Activated T-helper 2 cell treated with anti-CD3 and anti-CD28 coated beads, Interferon-gamma antibody, Interleukin-2, Interleukin-4, amounts not matched to agents 10 μg/mL and 5 μg/mL and 100 μg/mL, durations not matched to agents 14 hours and 24 hours and 36 hours (primary cell): ENCODE data around the gene CPED1. TPM values are rescaled to one million over a fixed set of nuclear protein-coding genes. Genes with fewer than 3 reads are reported as not detected.

Source experiments
- DNase-seq: peaks from one replicate; pipeline ENCODE4 v3.0.0; 2021; ENCODE audit warnings: low spot score
- H3K27ac Mint-ChIP-seq: one replicate; pipeline ENCODE4 v1.8.0; 2021; ENCODE audit warnings: mixed read lengths
- H3K27me3 Mint-ChIP-seq: one replicate; pipeline ENCODE4 v1.8.0; 2021; ENCODE audit warnings: low read depth, mixed read lengths
- H3K36me3 Mint-ChIP-seq: one replicate; pipeline ENCODE4 v1.8.0; 2021; ENCODE audit warnings: low read depth, mixed read lengths
- H3K4me1 Mint-ChIP-seq: one replicate; pipeline ENCODE4 v1.8.0; 2021; ENCODE audit warnings: low read depth, mixed read lengths
- H3K4me3 Mint-ChIP-seq: one replicate; pipeline ENCODE4 v1.8.0; 2021; ENCODE audit warnings: low read depth, mild to moderate bottlenecking, moderate library complexity, mixed read lengths
- H3K9me3 Mint-ChIP-seq: one replicate; pipeline ENCODE4 v1.8.0; 2021; ENCODE audit warnings: mixed read lengths
- intact Hi-C: fragments of 100-400 bp; cut with micrococcal nuclease; formaldehyde crosslinking; loops from one replicate; pipeline ENCODE4 v1.15.1; 2023
- total RNA-seq: library from RNA; stranded (reverse); gene quantifications from 2 replicates; pipeline ENCODE4 v1.2.3, GENCODE V29; 2022

CPED1 gene
- total RNA-seq, 1 donor from 2014 or later: not detected

DNA sequence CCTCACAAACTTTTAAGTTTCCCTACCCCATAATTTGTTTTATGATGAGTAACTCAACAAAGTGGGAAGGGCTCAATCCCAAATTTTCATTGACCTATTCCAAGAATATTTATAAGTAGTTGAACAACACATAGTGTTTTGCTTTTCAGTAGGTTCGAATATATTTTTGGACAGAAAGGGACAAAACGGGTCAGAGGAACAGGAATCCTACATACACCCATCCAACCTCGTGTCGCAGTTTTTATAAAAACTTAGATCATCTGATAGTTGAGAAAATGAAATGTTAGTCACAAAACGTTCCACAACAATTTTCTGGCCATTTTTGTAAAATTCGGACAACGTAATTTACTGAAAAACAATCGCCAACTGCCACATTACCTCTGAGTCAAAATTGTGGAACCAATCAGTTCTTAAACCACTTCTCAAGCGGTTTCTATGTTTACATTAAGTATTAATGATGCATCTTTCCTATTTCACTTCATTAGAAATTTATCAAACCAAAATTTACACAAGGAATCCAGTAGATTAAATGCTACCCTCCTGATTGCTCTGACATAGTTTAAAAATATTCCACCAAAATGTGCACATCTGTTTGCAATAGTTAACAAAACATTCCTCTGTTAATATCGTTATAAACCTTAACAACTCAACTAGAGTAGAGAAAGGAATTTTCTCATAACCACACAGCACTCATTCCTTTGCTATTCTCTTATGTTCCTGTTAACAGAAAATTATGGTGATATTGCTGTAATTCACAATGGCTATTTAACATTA, 346.6 kb downstream of the CPED1 start:
- Mint-ChIP-seq H3K36me3 (peaks cover 4% of the 10 kb centered on the region), H3K4me1 (no peaks in the 10 kb centered on the region), H3K27ac (no peak overlapping the region), H3K9me3 (no peaks in the 10 kb centered on the region), H3K4me3 (no peak overlapping the region), H3K27me3 (peaks cover 47% of the 10 kb centered on the region)
- no peak for DNase-seq
- intact Hi-C loops: loop anchor here (10.0 kb wide), 2 partner anchors 190 to 350 kb away; partner anchors contain the start of gene CPED1

DNA sequence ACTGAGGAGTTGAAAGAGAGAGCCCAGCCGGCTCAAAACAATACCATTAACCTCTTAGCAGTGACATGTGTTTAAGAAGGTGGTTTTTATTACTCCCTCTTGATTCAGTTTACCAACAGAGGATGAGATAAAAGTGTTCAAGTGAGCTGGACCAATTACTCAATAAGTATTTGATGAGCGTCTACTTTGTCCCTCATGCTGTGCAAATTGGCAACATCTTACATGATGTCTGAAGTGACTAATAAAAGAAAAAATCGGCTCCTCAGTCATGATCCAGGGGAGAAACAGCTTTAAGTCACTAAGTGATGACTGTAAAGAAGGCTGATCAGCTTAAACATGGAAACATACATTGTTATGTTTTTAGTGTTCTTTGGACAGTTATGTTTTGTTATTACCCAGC, 348.1 kb downstream of the CPED1 start:
- no peak for DNase-seq
- Mint-ChIP-seq H3K27ac (no peak overlapping the region), H3K36me3 (peaks cover 4% of the 10 kb centered on the region), H3K4me1 (no peaks in the 10 kb centered on the region), H3K4me3 (no peak overlapping the region), H3K27me3 (peaks cover 34% of the 10 kb centered on the region), H3K9me3 (no peaks in the 10 kb centered on the region)
- intact Hi-C loops: loop anchor here (10.0 kb wide), 2 partner anchors 192 to 352 kb away; partner anchors contain the start of gene CPED1

DNA sequence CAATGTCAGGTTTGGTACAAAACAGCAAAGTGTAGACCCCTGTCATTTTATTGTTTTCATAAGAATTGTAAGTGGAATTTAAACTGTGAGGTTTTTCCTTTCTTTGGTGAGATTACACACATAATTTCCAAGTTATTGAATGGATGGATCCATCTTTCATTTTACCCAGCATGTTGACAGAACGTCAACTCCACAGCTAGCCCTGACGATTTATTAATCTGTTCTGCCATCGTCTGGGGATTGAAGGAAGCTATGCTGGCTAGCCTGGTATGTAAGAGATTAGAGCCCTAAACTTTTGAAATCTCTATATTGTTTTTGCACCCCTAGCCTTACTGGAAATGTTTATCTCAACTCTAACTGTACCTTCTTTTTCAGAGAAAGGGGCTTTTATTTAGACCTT, 348.9 kb downstream of the CPED1 start:
- no peaks in the 10 kb centered on the region for H3K4me1 Mint-ChIP-seq
- peaks cover 8% of the 10 kb centered on the region for H3K36me3 Mint-ChIP-seq
- no peak overlapping the region for H3K4me3 Mint-ChIP-seq
- H3K27ac Mint-ChIP-seq: no peak overlapping the region
- intact Hi-C loops: loop anchor here (10.0 kb wide), 2 partner anchors 193 to 353 kb away; partner anchors contain the start of gene CPED1
- H3K27me3 Mint-ChIP-seq: peaks cover 30% of the 10 kb centered on the region
- DNase-seq: no peak
- no peaks in the 10 kb centered on the region for H3K9me3 Mint-ChIP-seq

DNA sequence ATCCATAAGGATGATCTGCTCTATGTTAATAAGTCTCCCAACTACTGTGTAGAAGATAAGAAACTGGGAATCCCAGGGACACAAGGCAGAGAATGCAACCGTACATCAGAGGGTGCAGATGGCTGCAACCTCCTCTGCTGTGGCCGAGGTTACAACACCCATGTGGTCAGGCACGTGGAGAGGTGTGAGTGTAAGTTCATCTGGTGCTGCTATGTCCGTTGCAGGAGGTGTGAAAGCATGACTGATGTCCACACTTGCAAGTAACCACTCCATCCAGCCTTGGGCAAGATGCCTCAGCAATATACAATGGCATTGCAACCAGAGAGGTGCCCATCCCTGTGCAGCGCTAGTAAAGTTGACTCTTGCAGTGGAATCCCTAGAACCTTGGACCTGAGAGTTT, 350.6 kb downstream of the CPED1 start:
- no peak for DNase-seq
- Mint-ChIP-seq H3K4me3 (no peak overlapping the region), H3K27ac (no peak overlapping the region), H3K9me3 (no peaks in the 10 kb centered on the region), H3K36me3 (peaks cover 9% of the 10 kb centered on the region), H3K27me3 (peaks cover 27% of the 10 kb centered on the region), H3K4me1 (peaks cover 8% of the 10 kb centered on the region)
- intact Hi-C loops: loop anchor here (10.0 kb wide), 2 partner anchors 194 to 354 kb away; partner anchors contain the start of gene CPED1

DNA sequence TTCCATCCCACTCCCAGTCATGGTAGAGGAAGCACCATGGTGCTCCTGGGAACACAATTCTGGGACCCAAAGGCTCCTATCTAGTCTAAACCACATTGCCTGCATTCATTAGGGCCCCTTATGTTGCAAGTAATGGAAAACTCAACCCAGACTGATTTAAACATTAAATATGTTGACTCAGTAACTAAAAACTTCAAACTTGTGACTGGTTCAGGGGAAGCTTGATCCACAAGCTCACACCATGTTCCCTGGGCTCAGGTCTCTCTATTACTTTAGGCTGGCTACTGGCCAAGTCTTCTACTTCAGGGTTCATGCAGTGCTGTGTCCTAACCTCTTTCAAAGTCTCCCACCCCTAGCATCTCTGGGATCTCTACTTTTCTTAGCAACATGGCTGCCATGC, 353.4 kb downstream of the CPED1 start:
- intact Hi-C loops: no loop called here
- no peaks in the 10 kb centered on the region for H3K9me3 Mint-ChIP-seq
- no peak overlapping the region for H3K27ac Mint-ChIP-seq
- H3K36me3 Mint-ChIP-seq: peaks cover 23% of the 10 kb centered on the region
- peaks cover 10% of the 10 kb centered on the region for H3K4me1 Mint-ChIP-seq
- H3K4me3 Mint-ChIP-seq: no peak overlapping the region
- H3K27me3 Mint-ChIP-seq: peaks cover 3% of the 10 kb centered on the region
- DNase-seq: no peak

DNA sequence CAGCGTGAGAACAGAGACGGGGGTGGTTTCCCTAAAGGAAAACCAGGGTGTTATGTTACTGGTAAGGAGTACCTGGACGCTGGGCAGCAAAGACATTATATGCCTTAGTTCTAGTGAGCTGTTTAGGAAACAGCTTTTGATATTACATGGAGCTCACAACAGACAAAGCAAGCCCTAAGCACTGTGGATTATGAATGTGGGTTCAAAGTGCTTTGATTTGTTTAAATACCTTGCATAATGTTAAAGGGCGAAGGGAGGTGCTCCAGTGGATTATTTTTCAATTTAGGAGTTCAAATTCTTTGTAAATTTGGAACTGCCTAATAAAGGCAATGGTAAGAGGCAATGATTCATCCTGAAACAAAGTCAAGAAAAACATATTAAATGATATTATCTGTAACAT, 354.1 kb downstream of the CPED1 start:
- H3K9me3 Mint-ChIP-seq: no peaks in the 10 kb centered on the region
- peaks cover 10% of the 10 kb centered on the region for H3K4me1 Mint-ChIP-seq
- intact Hi-C loops: no loop called here
- H3K4me3 Mint-ChIP-seq: no peak overlapping the region
- H3K27ac Mint-ChIP-seq: no peak overlapping the region
- DNase-seq: no peak
- peaks cover 30% of the 10 kb centered on the region for H3K36me3 Mint-ChIP-seq
- H3K27me3 Mint-ChIP-seq: no peaks in the 10 kb centered on the region

DNA sequence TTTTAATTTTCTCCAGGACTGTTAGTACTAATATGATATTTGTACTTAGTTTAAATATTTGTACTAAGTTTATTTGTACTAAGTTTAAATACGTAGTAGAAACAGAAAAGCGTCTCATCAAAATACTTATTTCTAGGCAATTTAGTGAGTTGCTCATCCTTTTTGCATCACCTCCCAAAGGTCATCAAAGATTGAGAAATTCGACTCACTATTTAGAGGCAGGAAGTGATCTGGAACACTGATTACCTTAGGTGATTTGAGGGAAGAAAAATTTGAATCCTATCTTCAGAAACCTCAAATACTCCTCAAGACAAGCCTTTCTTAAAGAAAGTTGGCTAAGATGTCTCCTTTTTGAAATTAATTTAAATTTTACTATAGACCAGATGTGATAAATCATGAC, 354.8 kb downstream of the CPED1 start:
- Mint-ChIP-seq H3K27ac (no peak overlapping the region), H3K9me3 (no peaks in the 10 kb centered on the region), H3K4me1 (peaks cover 10% of the 10 kb centered on the region), H3K27me3 (no peaks in the 10 kb centered on the region), H3K36me3 (peaks cover 31% of the 10 kb centered on the region), H3K4me3 (no peak overlapping the region)
- intact Hi-C loops: no loop called here
- DNase-seq: no peak

DNA sequence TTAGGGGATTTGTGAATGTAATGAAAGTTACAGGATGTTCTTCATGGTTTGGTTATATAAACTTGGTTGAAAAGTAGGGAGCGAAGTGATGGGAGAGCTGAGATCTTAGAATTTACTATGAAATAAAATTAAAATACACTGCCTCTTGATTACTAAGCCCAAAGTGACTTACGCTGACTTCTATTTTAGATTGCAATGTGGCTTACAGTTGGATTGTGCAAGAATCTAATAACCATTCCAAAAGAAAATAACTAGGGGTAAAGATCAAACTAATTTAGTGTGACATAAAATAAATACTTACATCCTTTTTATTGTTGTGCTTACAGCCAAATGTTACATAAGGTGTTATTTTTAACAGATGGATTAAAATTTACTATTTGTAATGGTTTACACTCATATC, 355.6 kb downstream of the CPED1 start:
- H3K27ac Mint-ChIP-seq: no peak overlapping the region
- H3K4me1 Mint-ChIP-seq: peaks cover 10% of the 10 kb centered on the region
- intact Hi-C loops: no loop called here
- H3K9me3 Mint-ChIP-seq: no peaks in the 10 kb centered on the region
- peaks cover 27% of the 10 kb centered on the region for H3K36me3 Mint-ChIP-seq
- H3K27me3 Mint-ChIP-seq: no peaks in the 10 kb centered on the region
- no peak overlapping the region for H3K4me3 Mint-ChIP-seq
- no peak for DNase-seq

DNA sequence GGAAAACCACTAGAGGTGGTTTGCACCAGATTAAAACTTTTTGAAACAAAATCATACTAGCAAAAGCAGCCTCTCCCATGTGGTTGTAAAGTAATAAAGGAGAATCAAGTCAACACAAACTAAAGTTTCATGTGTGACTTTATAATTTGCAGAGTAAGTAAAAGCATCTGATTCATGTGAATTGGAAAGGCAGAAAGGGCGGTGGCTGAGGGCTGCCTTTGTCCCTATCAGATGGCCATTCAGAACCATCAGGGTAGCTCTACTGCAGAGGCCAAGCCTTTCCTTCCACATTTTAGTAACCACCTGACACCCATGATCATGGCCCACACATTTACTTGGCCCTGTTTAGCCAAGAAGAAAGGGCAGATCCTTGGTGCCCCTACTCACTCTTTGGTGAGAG, 356.0 kb downstream of the CPED1 start:
- peaks cover 27% of the 10 kb centered on the region for H3K36me3 Mint-ChIP-seq
- H3K27ac Mint-ChIP-seq: no peak overlapping the region
- H3K9me3 Mint-ChIP-seq: no peaks in the 10 kb centered on the region
- intact Hi-C loops: no loop called here
- H3K27me3 Mint-ChIP-seq: no peaks in the 10 kb centered on the region
- no peak overlapping the region for H3K4me3 Mint-ChIP-seq
- H3K4me1 Mint-ChIP-seq: peaks cover 10% of the 10 kb centered on the region
- no peak for DNase-seq

Other genes starting within 250 kb of the CPED1 start
- not detected in 2 replicates for gene TSPAN12, start 130.6 kb upstream of the CPED1 start, total RNA-seq
- gene ING3, start 37.9 kb upstream of the CPED1 start, total RNA-seq: 22.6 and 22.9 TPM in 2 replicates